ENCODE results near the gene MPPED1.

DNA sequence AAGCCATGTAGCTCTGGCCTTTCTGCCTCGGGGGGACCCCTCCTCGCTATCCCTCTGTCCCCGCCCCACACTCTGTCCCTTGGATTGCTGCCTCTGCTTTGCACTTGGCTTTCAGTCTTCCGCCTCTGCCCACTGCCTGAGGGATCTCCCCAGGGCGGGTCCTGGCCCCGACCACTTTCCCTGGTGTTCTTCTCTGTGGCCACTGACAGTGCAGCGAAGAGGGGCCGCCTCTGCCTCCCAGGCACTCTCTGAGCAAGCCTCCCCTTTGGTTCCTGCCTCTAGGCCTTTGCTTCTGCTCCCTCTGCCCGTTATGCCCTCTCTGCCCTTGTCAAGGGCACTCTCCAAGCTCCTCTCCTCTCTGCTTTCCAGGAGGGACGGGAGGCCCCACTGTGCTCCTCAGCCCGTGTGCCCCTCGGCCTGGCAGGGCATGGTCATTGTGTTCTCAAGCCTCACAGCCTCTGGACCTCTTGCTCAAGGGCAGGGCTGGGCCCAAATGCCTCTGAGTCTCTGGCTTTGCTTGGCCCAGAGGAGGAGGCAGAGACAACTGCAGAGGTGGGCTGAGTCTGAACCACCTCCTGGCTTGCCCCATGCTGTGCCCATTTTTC is 5.5 kb upstream of the MPPED1 start:
- TF ChIP-seq TCF12 (IDR thresholded peaks at IDR 0.05; ENCODE audit: low read depth) (no peak), CREB1 (IDR thresholded peaks at IDR 0.05; ENCODE audit: low read depth) (no peak), TAF1 (IDR thresholded peaks at IDR 0.05; ENCODE audit: low read depth) (no peak), MAX (IDR thresholded peaks at IDR 0.05) (no peak), ZBTB7A (IDR thresholded peaks at IDR 0.05; ENCODE audit: low read depth) (no peak), EGR1 (IDR thresholded peaks at IDR 0.05) (no peak), RAD21 (IDR thresholded peaks at IDR 0.05; ENCODE audit: low read depth) (no peak), EP300 (IDR thresholded peaks at IDR 0.05; ENCODE audit: borderline replicate concordance) (no peak), FOXM1 (IDR thresholded peaks at IDR 0.05; ENCODE audit: borderline replicate concordance, low read depth) (no peak), CEBPB (IDR thresholded peaks at IDR 0.05) (no peak), YY1 (IDR thresholded peaks at IDR 0.05; ENCODE audit: low read depth) (no peak), NFIC (IDR thresholded peaks at IDR 0.05) (no peak), TEAD4 (IDR thresholded peaks at IDR 0.05) (no peak)
- TF ChIP-seq, protein P1, sequence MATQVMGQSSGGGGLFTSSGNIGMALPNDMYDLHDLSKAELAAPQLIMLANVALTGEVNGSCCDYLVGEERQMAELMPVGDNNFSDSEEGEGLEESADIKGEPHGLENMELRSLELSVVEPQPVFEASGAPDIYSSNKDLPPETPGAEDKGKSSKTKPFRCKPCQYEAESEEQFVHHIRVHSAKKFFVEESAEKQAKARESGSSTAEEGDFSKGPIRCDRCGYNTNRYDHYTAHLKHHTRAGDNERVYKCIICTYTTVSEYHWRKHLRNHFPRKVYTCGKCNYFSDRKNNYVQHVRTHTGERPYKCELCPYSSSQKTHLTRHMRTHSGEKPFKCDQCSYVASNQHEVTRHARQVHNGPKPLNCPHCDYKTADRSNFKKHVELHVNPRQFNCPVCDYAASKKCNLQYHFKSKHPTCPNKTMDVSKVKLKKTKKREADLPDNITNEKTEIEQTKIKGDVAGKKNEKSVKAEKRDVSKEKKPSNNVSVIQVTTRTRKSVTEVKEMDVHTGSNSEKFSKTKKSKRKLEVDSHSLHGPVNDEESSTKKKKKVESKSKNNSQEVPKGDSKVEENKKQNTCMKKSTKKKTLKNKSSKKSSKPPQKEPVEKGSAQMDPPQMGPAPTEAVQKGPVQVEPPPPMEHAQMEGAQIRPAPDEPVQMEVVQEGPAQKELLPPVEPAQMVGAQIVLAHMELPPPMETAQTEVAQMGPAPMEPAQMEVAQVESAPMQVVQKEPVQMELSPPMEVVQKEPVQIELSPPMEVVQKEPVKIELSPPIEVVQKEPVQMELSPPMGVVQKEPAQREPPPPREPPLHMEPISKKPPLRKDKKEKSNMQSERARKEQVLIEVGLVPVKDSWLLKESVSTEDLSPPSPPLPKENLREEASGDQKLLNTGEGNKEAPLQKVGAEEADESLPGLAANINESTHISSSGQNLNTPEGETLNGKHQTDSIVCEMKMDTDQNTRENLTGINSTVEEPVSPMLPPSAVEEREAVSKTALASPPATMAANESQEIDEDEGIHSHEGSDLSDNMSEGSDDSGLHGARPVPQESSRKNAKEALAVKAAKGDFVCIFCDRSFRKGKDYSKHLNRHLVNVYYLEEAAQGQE (IDR thresholded peaks at IDR 0.05; ENCODE audit: low read depth), result no peak
